Memory B cell (primary cell): ENCODE measurements around the gene TAF3.

ENCODE experiments used
- ATAC-seq: fragments of 150-1000 bp; cut with Tn5 transposase; 2 replicates; pipeline ENCODE4 v1.10.0; 2021; ENCODE audit warnings: low read depth, mild to moderate bottlenecking, moderate library complexity
- DNase-seq, 2 donors: peaks; one replicate each; pipeline ENCODE4 v3.0.0; 2022; ENCODE audit warnings: low spot score in 2 of 2
- H3K27ac Mint-ChIP-seq: one replicate; pipeline ENCODE4 v1.8.0; 2022; ENCODE audit warnings: mild to moderate bottlenecking, moderate library complexity, mixed read lengths
- H3K27me3 Mint-ChIP-seq: one replicate; pipeline ENCODE4 v1.8.0; 2022; ENCODE audit warnings: mixed read lengths
- H3K36me3 Mint-ChIP-seq: one replicate; pipeline ENCODE4 v1.8.0; 2022; ENCODE audit warnings: mild to moderate bottlenecking, mixed read lengths
- H3K4me1 Mint-ChIP-seq: one replicate; pipeline ENCODE4 v1.8.0; 2022; ENCODE audit warnings: mixed read lengths
- H3K4me3 Mint-ChIP-seq: one replicate; pipeline ENCODE4 v1.8.0; 2022; ENCODE audit warnings: mild to moderate bottlenecking, moderate library complexity, mixed read lengths
- H3K9me3 Mint-ChIP-seq: one replicate; pipeline ENCODE4 v1.8.0; 2022; ENCODE audit warnings: mixed read lengths

TAF3 gene

GRCh38 chr10:7908541-7909210 lies 90.4 kb downstream of the TAF3 start:
- H3K4me3 Mint-ChIP-seq, result no peak overlapping the region
- H3K27ac Mint-ChIP-seq, result no peak overlapping the region
- DNase-seq (no peak), ATAC-seq (no peak)
- no peaks in the 10 kb centered on the region for H3K9me3 Mint-ChIP-seq
- peaks cover 21% of the 10 kb centered on the region for H3K4me1 Mint-ChIP-seq
- H3K27me3 Mint-ChIP-seq, result no peaks in the 10 kb centered on the region
- peaks cover 17% of the 10 kb centered on the region for H3K36me3 Mint-ChIP-seq

GRCh38 chr10:7913126-7913872 lies 95.0 kb downstream of the TAF3 start:
- Mint-ChIP-seq H3K27me3 (no peaks in the 10 kb centered on the region), H3K4me3 (no peak overlapping the region), H3K36me3 (peaks cover 4% of the 10 kb centered on the region), H3K27ac (no peak overlapping the region), H3K4me1 (peaks cover 10% of the 10 kb centered on the region), H3K9me3 (no peaks in the 10 kb centered on the region)
- DNase-seq (no peak), ATAC-seq (no peak)

- Mint-ChIP-seq H3K4me3 (no peak overlapping the region), H3K4me1 (peaks cover 17% of the 10 kb centered on the region), H3K9me3 (no peaks in the 10 kb centered on the region), H3K27ac (no peak overlapping the region), H3K36me3 (peaks cover 6% of the 10 kb centered on the region), H3K27me3 (no peaks in the 10 kb centered on the region)
- ATAC-seq (no peak), DNase-seq (no peak)
Measured at GRCh38 chr10:7915923-7916536, 97.7 kb downstream of the TAF3 start.

- Mint-ChIP-seq H3K4me1 (peaks cover 13% of the 10 kb centered on the region), H3K36me3 (peaks cover 4% of the 10 kb centered on the region), H3K27me3 (no peaks in the 10 kb centered on the region), H3K4me3 (no peak overlapping the region), H3K9me3 (no peaks in the 10 kb centered on the region), H3K27ac (no peak overlapping the region)
- DNase-seq (no peak), ATAC-seq (no peak)
Measured at GRCh38 chr10:7917736-7918135, 99.4 kb downstream of the TAF3 start.

GRCh38 chr10:7922707-7923106 lies 104.4 kb downstream of the TAF3 start:
- H3K27ac Mint-ChIP-seq, result no peak overlapping the region
- DNase-seq, result no peak
- H3K36me3 Mint-ChIP-seq, result peaks cover 6% of the 10 kb centered on the region

GRCh38 chr10:7928536-7928935 lies 110.2 kb downstream of the TAF3 start:
- H3K27me3 Mint-ChIP-seq, result no peaks in the 10 kb centered on the region
- H3K36me3 Mint-ChIP-seq, result peaks cover 7% of the 10 kb centered on the region
- H3K9me3 Mint-ChIP-seq, result no peaks in the 10 kb centered on the region
- H3K4me3 Mint-ChIP-seq, result no peak overlapping the region
- peaks cover 13% of the 10 kb centered on the region for H3K4me1 Mint-ChIP-seq
- no peak overlapping the region for H3K27ac Mint-ChIP-seq
- ATAC-seq, result no peak
- no peak for DNase-seq

More at GRCh38 chr10:7922707-7923106, 104.4 kb downstream of the TAF3 start:
- ATAC-seq, result no peak
- Mint-ChIP-seq H3K4me3 (no peak overlapping the region), H3K9me3 (no peaks in the 10 kb centered on the region), H3K4me1 (peaks cover 13% of the 10 kb centered on the region), H3K27me3 (no peaks in the 10 kb centered on the region)

GRCh38 chr10:7932301-7933036 lies 114.2 kb downstream of the TAF3 start:
- Mint-ChIP-seq H3K36me3 (peaks cover 19% of the 10 kb centered on the region), H3K4me1 (peaks cover 7% of the 10 kb centered on the region), H3K27me3 (no peaks in the 10 kb centered on the region), H3K4me3 (no peak overlapping the region), H3K9me3 (no peaks in the 10 kb centered on the region), H3K27ac (no peak overlapping the region)
- ATAC-seq, result no peak
- no peak for DNase-seq

GRCh38 chr10:7933262-7933661 lies 115.0 kb downstream of the TAF3 start:
- Mint-ChIP-seq H3K27me3 (no peaks in the 10 kb centered on the region), H3K27ac (no peak overlapping the region), H3K4me3 (no peak overlapping the region), H3K4me1 (peaks cover 9% of the 10 kb centered on the region), H3K36me3 (peaks cover 23% of the 10 kb centered on the region), H3K9me3 (peaks cover 4% of the 10 kb centered on the region)
- DNase-seq (no peak), ATAC-seq (no peak)

GRCh38 chr10:7933757-7934156 lies 115.5 kb downstream of the TAF3 start:
- H3K4me3 Mint-ChIP-seq, result no peak overlapping the region
- peaks cover 28% of the 10 kb centered on the region for H3K36me3 Mint-ChIP-seq
- DNase-seq (no peak), ATAC-seq (no peak)
- peaks cover 11% of the 10 kb centered on the region for H3K4me1 Mint-ChIP-seq
- no peaks in the 10 kb centered on the region for H3K27me3 Mint-ChIP-seq
- H3K27ac Mint-ChIP-seq, result no peak overlapping the region
- H3K9me3 Mint-ChIP-seq, result peaks cover 9% of the 10 kb centered on the region

GRCh38 chr10:7937315-7937945 lies 119.1 kb downstream of the TAF3 start:
- peaks cover 14% of the 10 kb centered on the region for H3K9me3 Mint-ChIP-seq
- H3K27me3 Mint-ChIP-seq, result no peaks in the 10 kb centered on the region
- H3K36me3 Mint-ChIP-seq, result peaks cover 40% of the 10 kb centered on the region
- no peak for DNase-seq
- no peak overlapping the region for H3K4me3 Mint-ChIP-seq
- no peak for ATAC-seq
- H3K4me1 Mint-ChIP-seq, result peaks cover 12% of the 10 kb centered on the region
- H3K27ac Mint-ChIP-seq, result no peak overlapping the region

- Mint-ChIP-seq H3K4me1 (peaks cover 28% of the 10 kb centered on the region), H3K27ac (no peak overlapping the region), H3K9me3 (peaks cover 14% of the 10 kb centered on the region), H3K27me3 (no peaks in the 10 kb centered on the region), H3K4me3 (no peak overlapping the region), H3K36me3 (peaks cover 38% of the 10 kb centered on the region)
- DNase-seq, result no peak
- no peak for ATAC-seq
Measured at GRCh38 chr10:7941576-7941975, 123.3 kb downstream of the TAF3 start.

- H3K4me1 Mint-ChIP-seq, result peaks cover 31% of the 10 kb centered on the region
- H3K27ac Mint-ChIP-seq, result no peak overlapping the region
- no peak for ATAC-seq
- H3K9me3 Mint-ChIP-seq, result peaks cover 14% of the 10 kb centered on the region
- H3K36me3 Mint-ChIP-seq, result peaks cover 36% of the 10 kb centered on the region
- no peak overlapping the region for H3K4me3 Mint-ChIP-seq
- H3K27me3 Mint-ChIP-seq, result no peaks in the 10 kb centered on the region
- no peak for DNase-seq
Measured at GRCh38 chr10:7942316-7942715, 124.0 kb downstream of the TAF3 start.

GRCh38 chr10:7942859-7943258 lies 124.6 kb downstream of the TAF3 start:
- Mint-ChIP-seq H3K36me3 (peaks cover 38% of the 10 kb centered on the region), H3K27me3 (no peaks in the 10 kb centered on the region), H3K4me1 (peaks cover 33% of the 10 kb centered on the region), H3K9me3 (peaks cover 12% of the 10 kb centered on the region), H3K27ac (no peak overlapping the region), H3K4me3 (no peak overlapping the region)
- ATAC-seq (no peak), DNase-seq (no peak)

- no peak for ATAC-seq
- Mint-ChIP-seq H3K27ac (no peak overlapping the region), H3K4me3 (no peak overlapping the region)
Measured at GRCh38 chr10:7944215-7944480, 125.8 kb downstream of the TAF3 start.

More at GRCh38 chr10:7944215-7944480, 125.8 kb downstream of the TAF3 start:
- Mint-ChIP-seq H3K9me3 (peaks cover 4% of the 10 kb centered on the region), H3K27me3 (no peaks in the 10 kb centered on the region), H3K4me1 (peaks cover 32% of the 10 kb centered on the region), H3K36me3 (peaks cover 29% of the 10 kb centered on the region)
- DNase-seq, result no peak
